Nucleus accumbens (tissue), 56 donors: Measurements from ENCODE around the gene PDE6B.
"Not testable (repeated sequence)": the region's sequence is repeated elsewhere in the genome, so short reads cannot be mapped to it uniquely, and the experiment has no call there.

Source experiments
- DNase-seq, 56 donors: peaks; one replicate each; lab custom pipeline; 2025; lab: John Stamatoyannopoulos, UW

PDE6B gene

GRCh38 chr4:624705-625590 lies at the start of gene PDE6B:
PDE6B (plus strand) TSS chr4:625573; CDS start chr4:625627, 54 bp downstream.
- DNase-seq = no peak

- DNase-seq = peak in 1 of 56 donors; percentile 47
Measured at GRCh38 chr4:576245-576821, 49.0 kb upstream of the PDE6B start, which contains the start of gene TMEM271. TMEM271 (minus strand) TSS chr4:576295; CDS start chr4:576062, 233 bp downstream.

- peak in 12 of 56 donors; percentile 22 to 80 (median 68) for DNase-seq
Measured at GRCh38 chr4:576991-577498, 48.3 kb upstream of the PDE6B start.

- DNase-seq = peak in 31 of 56 donors; percentile 26 to 83 (median 58)
Measured at GRCh38 chr4:577499-578450, 47.6 kb upstream of the PDE6B start.

- DNase-seq = peak in 1 of 56 donors; percentile 35
Measured at GRCh38 chr4:578451-579443, 46.6 kb upstream of the PDE6B start.

- DNase-seq = peak in 18 of 56 donors; percentile 23 to 76 (median 46)
Measured at GRCh38 chr4:579543-580175, 45.7 kb upstream of the PDE6B start.

- DNase-seq = no peak
Measured at GRCh38 chr4:581181-581580, 44.2 kb upstream of the PDE6B start.

- DNase-seq = no peak
Measured at GRCh38 chr4:581753-582361, 43.5 kb upstream of the PDE6B start.

GRCh38 chr4:583820-584219 lies 41.6 kb upstream of the PDE6B start:
- no peak for DNase-seq

- no peak for DNase-seq
Measured at GRCh38 chr4:587671-588350, 37.6 kb upstream of the PDE6B start.

GRCh38 chr4:588351-588849 lies 37.0 kb upstream of the PDE6B start:
- no peak for DNase-seq

GRCh38 chr4:589219-589963 lies 36.0 kb upstream of the PDE6B start:
- no peak for DNase-seq

- DNase-seq = no peak
Measured at GRCh38 chr4:590313-590841, 35.0 kb upstream of the PDE6B start.

- not testable (repeated sequence) for DNase-seq
Measured at GRCh38 chr4:592178-592577, 33.2 kb upstream of the PDE6B start.

- DNase-seq = no peak
Measured at GRCh38 chr4:592825-593520, 32.4 kb upstream of the PDE6B start.

GRCh38 chr4:598925-599324 lies 26.4 kb upstream of the PDE6B start:
- no peak for DNase-seq
